HepG2 (cell line): ENCODE results near the gene UCP2.

Source experiments
- ATF1 ChIP-seq: IDR thresholded peaks from 2 replicates; pipeline ENCODE4 v1.6.1; 2016; ENCODE audit warnings: mild to moderate bottlenecking, control low read depth
- MXI1 ChIP-seq: IDR thresholded peaks from 3 replicates; pipeline ENCODE4 v1.6.1; 2012; ENCODE audit warnings: low read depth, low read length, inconsistent platforms, borderline replicate concordance
- SP1 ChIP-seq, 2 experiments: fragments of 450-650 bp in 1 of 2; sonication (generic) in 1 of 2; formaldehyde crosslinking in 1 of 2; IDR thresholded peaks; 2 replicates each; pipeline versions ENCODE4 v1.4.0 to v1.6.1; 2016 to 2020; ENCODE audit warnings: missing genetic modification reagents in 1 of 2
- SRSF1 ChIP-seq: fragments of 200-400 bp; formaldehyde crosslinking; optimal IDR thresholded peaks from 2 replicates; pipeline ENCODE3; 2017; ENCODE audit warnings: mild to moderate bottlenecking, low read depth, low read length, moderate library complexity
- ZFP36L2 ChIP-seq: sonication (generic); formaldehyde crosslinking; IDR thresholded peaks from 2 replicates; pipeline ENCODE4 v1.4.0; 2020; ENCODE audit warnings: missing genetic modification reagents
- ZMAT3 ChIP-seq: sonication (generic); formaldehyde crosslinking; conservative IDR thresholded peaks from 2 replicates; pipeline ENCODE4 v1.7.0; 2021; ENCODE audit warnings: missing genetic modification reagents
- ZSCAN12 ChIP-seq: sonication (generic); formaldehyde crosslinking; IDR thresholded peaks from 2 replicates; pipeline ENCODE4 v1.9.0; 2021; ENCODE audit warnings: mild to moderate bottlenecking, missing genetic modification reagents
- TF ChIP-seq, protein P1 (sequence below): sonication (generic); formaldehyde crosslinking; IDR thresholded peaks from 2 replicates; pipeline ENCODE4 v1.5.0; 2020; ENCODE audit warnings: missing genetic modification reagents
- TF ChIP-seq, protein P2 (sequence below): sonication (generic); formaldehyde crosslinking; conservative IDR thresholded peaks from 2 replicates; pipeline ENCODE4 v1.4.0; 2020; ENCODE audit warnings: missing genetic modification reagents

DNA sequence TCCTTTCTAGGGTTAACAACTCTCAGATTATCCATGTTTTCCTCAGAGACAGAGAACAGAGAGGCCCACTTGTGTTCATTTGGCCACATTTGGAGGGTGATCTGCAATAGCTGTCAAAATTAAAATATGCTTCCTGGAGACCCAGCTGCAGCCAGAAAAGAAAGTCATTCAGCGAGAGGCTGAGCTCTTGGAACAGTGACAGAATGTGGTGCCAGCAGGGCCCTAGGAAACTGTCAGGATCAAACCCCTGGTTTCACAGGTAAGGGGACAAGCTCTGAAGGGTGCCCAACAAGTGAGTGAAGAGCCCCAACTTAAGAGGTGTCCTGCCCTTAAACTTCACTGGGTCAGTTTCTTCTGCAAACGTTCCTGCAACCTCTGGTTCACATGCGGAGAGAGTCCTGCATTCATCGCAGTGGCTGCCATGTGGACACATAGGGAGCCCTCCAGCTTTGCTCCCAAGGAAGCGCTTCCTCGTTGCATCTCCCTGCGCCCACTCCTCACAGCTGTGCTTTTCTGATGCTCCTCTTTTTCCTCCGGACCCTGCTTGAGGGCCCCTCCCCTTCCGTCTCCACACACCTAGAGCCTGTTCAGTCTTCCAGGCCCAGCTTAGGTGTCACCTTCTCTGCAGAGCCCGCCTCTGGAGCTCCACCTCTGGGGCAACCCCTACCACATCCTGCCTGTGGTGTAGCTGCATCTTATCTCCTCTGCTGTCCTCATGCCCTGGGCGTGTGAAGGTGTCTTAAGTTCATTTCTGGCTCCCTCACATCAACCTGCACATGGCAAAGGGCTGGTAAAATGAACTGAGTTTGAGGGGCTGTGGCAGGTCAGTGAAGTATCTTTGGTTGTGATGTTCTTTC lies 22.3 kb upstream of the UCP2 start:
- no peak for TF ChIP-seq ATF1
- no peak for TF ChIP-seq MXI1
- no peak for TF ChIP-seq SRSF1
- TF ChIP-seq, protein P1, sequence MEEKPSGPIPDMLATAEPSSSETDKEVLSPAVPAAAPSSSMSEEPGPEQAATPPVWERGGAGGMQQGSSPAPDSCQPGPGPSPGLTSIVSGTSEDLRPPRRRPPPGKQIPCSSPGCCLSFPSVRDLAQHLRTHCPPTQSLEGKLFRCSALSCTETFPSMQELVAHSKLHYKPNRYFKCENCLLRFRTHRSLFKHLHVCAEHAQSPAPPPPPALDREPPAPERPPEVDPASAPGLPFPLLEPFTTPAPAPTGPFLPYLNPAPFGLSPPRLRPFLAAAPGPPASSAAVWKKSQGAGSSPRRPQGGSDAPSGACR (CRISPR knock-in tag): no peak
- no peak for TF ChIP-seq ZSCAN12
- TF ChIP-seq SP1 (IDR thresholded peaks at IDR 0.05): no peak
- no peak for TF ChIP-seq SP1 (CRISPR knock-in tag; IDR thresholded peaks at IDR 0.05)
- no peak for TF ChIP-seq ZMAT3 (CRISPR knock-in tag)
- no peak for TF ChIP-seq ZFP36L2 (CRISPR knock-in tag)
- TF ChIP-seq, protein P2, sequence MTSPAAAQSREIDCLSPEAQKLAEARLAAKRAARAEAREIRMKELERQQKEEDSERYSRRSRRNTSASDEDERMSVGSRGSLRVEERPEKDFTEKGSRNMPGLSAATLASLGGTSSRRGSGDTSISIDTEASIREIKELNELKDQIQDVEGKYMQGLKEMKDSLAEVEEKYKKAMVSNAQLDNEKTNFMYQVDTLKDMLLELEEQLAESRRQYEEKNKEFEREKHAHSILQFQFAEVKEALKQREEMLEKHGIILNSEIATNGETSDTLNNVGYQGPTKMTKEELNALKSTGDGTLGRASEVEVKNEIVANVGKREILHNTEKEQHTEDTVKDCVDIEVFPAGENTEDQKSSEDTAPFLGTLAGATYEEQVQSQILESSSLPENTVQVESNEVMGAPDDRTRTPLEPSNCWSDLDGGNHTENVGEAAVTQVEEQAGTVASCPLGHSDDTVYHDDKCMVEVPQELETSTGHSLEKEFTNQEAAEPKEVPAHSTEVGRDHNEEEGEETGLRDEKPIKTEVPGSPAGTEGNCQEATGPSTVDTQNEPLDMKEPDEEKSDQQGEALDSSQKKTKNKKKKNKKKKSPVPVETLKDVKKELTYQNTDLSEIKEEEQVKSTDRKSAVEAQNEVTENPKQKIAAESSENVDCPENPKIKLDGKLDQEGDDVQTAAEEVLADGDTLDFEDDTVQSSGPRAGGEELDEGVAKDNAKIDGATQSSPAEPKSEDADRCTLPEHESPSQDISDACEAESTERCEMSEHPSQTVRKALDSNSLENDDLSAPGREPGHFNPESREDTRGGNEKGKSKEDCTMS (CRISPR knock-in tag): no peak
